Adrenal gland (tissue), 12 donors: ENCODE data around the gene STX16. TPM values are rescaled to one million over a fixed set of nuclear protein-coding genes. Genes with fewer than 3 reads are reported as not detected.
A peak's percentile ranks its signal among the peaks of the same experiment; 100 is the strongest.
"Not testable (repeated sequence)": the region's sequence is repeated elsewhere in the genome, so short reads cannot be mapped to it uniquely, and the experiment has no call there.

Source experiments
- DNase-seq, 7 donors: peaks; one replicate each; pipeline ENCODE4 v3.0.0-alpha.2; 2019 to 2020
- H3K27ac ChIP-seq, 5 donors: fragments of 200-600 bp; sonication (generic) in 4 of 5; 1 replicate in 3 of 5; 2 replicates in 2 of 5; pipeline versions ENCODE4 v1.5.1 to v1.8.0; 2016 to 2020; ENCODE audit warnings: mild to moderate bottlenecking in 1 of 5
- H3K27me3 ChIP-seq: fragments of 200-600 bp; 2 replicates; pipeline ENCODE4 v1.8.0; 2021
- H3K36me3 ChIP-seq, 2 donors: fragments of 200-600 bp; replicated peaks in 1 of 2; 1 replicate in 1 of 2; 2 replicates in 1 of 2; pipeline versions ENCODE4 v1.5.1 to v1.8.0; 2018 to 2022
- H3K4me1 ChIP-seq, 2 donors: fragments of 200-600 bp; replicated peaks in 1 of 2; 1 replicate in 1 of 2; 2 replicates in 1 of 2; pipeline versions ENCODE4 v1.5.1 to v1.8.0; 2018 to 2021
- H3K4me3 ChIP-seq, 4 donors: fragments of 200-600 bp; sonication (generic) in 3 of 4; one replicate each; pipeline ENCODE4 v1.5.1; 2016 to 2018
- H3K9me3 ChIP-seq, 3 donors: fragments of 200-600 bp; sonication (generic) in 1 of 3; replicated peaks in 1 of 3; 1 replicate in 2 of 3; 2 replicates in 1 of 3; pipeline versions ENCODE4 v1.5.1 to v1.8.0; 2016 to 2021
- POLR2A ChIP-seq, 2 donors: fragments of 450-650 bp; IDR thresholded peaks; one replicate each; pipeline ENCODE4 v1.6.1; 2017; ENCODE audit warnings: antibody characterized with exemption in 2 of 2, mild to moderate bottlenecking in 2 of 2, moderate library complexity in 1 of 2
- WGBS, 4 donors: extraction: QIAGEN DNeasy Blood & Tissue Kit in 2 of 4; methylation state at CpG; one replicate each; pipeline versions ENCODE4 v1.1.5 to v1.1.7; 2013 to 2017; 5-methylcytosine and 5-hydroxymethylcytosine counted together
- intact Hi-C, 2 donors: fragments of 100-400 bp; cut with DNase I; formaldehyde crosslinking; loops; one replicate each; pipeline versions ENCODE4 v1.14.1 to v1.15.0; 2022 to 2023
- polyA plus RNA-seq, 3 donors: library from polyadenylated mRNA; stranded (reverse); fragments of 200-250 nt in 2 of 3; fragments of 350-450 nt in 1 of 3; fragmentation: Illumina TruSeq in 1 of 3; extraction: RNeasy Lipid Tissue Mini Kit (QIAGEN cat#74804) in 1 of 3; gene quantifications; one replicate each; pipeline ENCODE4 v1.2.3, GENCODE V29; 2013 to 2014
- total RNA-seq, 9 donors: library from RNA; depleted of rRNA in 4 of 9; stranded (reverse); fragments of >200 nt in 4 of 9; fragments of 120-200 nt in 1 of 9; fragmentation: NEBNext Ultra II Directional in 1 of 9; extraction: Animal tissue kit (Norgen Biotek cat#: 25700) in 1 of 9; gene quantifications; one replicate each; pipeline versions ENCODE4 v1.1.0 to v1.2.4, GENCODE V29; 2013 to 2023
- TF ChIP-seq, protein P1 (sequence below), 6 experiments: fragments of 450-650 bp in 4 of 6; fragments of 200-600 bp in 2 of 6; sonication (generic) in 1 of 6; IDR thresholded peaks; 1 replicate in 5 of 6; 2 replicates in 1 of 6; pipeline versions ENCODE4 v1.5.1 to v1.8.0; 2016 to 2021; ENCODE audit warnings: antibody characterized with exemption in 6 of 6, mild to moderate bottlenecking in 2 of 6, moderate library complexity in 1 of 6
- donor health status: healthy with polysubstance abuse.
- donor health status: Bipolar disorder and iron deficiency.
- donor health status: DM: yes; HTN: yes; CAD: no.
- donor health status: DM: no; HTN: no; CAD: no.
- donor health status: DM: no; HTN: no; CAD: no.
- donor health status: DM: yes; HTN: yes; CAD: no.

STX16 gene
- total and polyA plus RNA-seq, 12 donors, result 29.3 to 134 (median 43.6) TPM

DNA sequence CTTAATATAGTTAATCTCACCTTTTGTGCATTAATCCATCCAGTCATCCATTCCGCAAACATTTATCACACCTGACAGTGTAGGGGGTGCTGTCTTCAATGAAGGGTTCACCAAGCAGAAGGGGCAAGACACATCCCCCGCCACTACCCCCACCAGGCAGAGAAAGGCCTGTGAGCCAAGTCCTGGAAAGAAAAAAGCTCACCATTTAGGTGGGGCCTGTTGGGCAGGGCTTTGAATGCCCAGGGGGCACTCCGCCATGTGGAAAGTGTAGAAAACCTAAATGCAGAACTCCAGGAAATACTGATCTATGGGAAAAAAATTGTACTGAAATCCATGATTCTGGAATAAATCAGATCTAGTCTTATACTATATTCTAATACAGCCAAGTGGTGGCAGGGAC, 4.8 kb upstream of the STX16 start:
- TF ChIP-seq POLR2A (IDR thresholded peaks at IDR 0.05), result no peak
- TF ChIP-seq, protein P1, sequence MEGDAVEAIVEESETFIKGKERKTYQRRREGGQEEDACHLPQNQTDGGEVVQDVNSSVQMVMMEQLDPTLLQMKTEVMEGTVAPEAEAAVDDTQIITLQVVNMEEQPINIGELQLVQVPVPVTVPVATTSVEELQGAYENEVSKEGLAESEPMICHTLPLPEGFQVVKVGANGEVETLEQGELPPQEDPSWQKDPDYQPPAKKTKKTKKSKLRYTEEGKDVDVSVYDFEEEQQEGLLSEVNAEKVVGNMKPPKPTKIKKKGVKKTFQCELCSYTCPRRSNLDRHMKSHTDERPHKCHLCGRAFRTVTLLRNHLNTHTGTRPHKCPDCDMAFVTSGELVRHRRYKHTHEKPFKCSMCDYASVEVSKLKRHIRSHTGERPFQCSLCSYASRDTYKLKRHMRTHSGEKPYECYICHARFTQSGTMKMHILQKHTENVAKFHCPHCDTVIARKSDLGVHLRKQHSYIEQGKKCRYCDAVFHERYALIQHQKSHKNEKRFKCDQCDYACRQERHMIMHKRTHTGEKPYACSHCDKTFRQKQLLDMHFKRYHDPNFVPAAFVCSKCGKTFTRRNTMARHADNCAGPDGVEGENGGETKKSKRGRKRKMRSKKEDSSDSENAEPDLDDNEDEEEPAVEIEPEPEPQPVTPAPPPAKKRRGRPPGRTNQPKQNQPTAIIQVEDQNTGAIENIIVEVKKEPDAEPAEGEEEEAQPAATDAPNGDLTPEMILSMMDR (IDR thresholded peaks at IDR 0.05), result no peak
- H3K4me1 ChIP-seq, result peaks cover 0 to 14% of the 10 kb centered on the region in 2 donors
- intact Hi-C loops, result loop anchor here (5.0 to 10.0 kb wide), 3 partner anchors 46 to 411 kb away; partner anchors contain the start of gene NPEPL1 (in 1 of the 2)

DNA sequence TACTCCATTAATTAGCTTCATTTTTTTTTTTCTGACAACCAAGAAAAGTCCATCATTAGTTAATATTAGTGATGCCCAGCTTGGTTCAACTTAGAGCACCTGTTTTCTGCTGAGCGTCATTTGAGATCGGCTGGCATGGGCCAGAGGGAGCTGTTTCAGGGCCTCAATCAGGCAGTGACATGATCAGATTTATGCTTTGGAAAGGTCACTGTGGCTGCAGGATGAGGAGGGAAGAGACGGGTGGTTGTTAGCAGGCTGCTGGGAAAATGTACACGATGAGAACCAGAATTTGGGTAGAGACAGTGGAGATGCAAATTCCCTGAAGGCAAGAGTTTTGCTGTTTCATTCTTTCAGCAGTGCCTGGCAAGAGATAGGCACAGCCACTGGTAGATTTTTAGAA, 4.4 kb upstream of the STX16 start:
- 70 to 83% (median 76%) methylated on average over 4 of the region's 4 CpGs for WGBS, 4 donors
- Histone ChIP-seq H3K36me3 (no peaks in the 10 kb centered on the region), H3K27ac (peak overlapping the region in 1 of 5 donors; percentile 61), H3K27me3 (no peaks in the 10 kb centered on the region), H3K4me1 (peaks cover 0 to 14% of the 10 kb centered on the region in 2 donors), H3K4me3 (no peak overlapping the region), H3K9me3 (no peaks in the 10 kb centered on the region)
- intact Hi-C loops, result loop anchor here (5.0 to 10.0 kb wide), 3 partner anchors 46 to 412 kb away; partner anchors contain the start of gene NPEPL1 (in 1 of the 2)
- DNase-seq, result peak in 2 of 7 donors; percentile 16 to 52
- TF ChIP-seq, protein P1 (IDR thresholded peaks at IDR 0.05), result no peak

More for the DNA sequence above, 4.8 kb upstream of the STX16 start:
- Histone ChIP-seq H3K36me3 (no peaks in the 10 kb centered on the region), H3K9me3 (no peaks in the 10 kb centered on the region), H3K27me3 (no peaks in the 10 kb centered on the region), H3K27ac (peak overlapping the region in 1 of 5 donors; percentile 61), H3K4me3 (no peak overlapping the region)
- DNase-seq, result peak in 2 of 7 donors; percentile 16 to 49
- 96 to 99% (median 98%) methylated on average over 3 of the region's 3 CpGs for WGBS, 4 donors

DNA sequence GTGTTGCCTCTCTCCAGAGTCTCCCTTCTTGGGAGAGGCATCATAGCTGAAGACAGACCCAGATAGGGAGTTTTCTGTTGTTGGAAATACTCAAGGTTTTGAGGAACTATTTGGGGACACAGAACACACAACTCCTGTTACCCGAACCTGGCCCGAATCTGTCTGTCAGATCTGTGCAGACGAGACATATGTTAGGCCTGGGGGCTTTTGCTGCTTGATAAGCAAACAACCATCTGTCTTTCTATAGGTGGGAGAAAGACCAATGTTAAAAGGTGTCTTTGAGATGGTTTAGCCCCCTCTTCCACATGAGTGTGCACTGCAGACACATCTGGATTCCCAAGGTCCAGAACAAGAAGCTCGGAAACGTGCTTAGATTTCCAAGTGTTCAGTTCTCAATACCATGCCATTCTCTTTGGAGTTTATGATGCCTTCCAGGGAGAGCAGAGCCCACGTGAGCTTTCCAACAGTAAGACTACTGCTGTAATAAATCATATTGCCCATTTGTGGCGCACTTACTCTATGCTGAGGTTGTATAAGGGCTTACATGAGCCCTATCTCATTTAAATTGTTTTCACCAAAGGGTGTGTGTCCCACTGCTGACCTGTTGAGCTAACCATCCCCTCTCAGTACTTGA, 3.8 kb upstream of the STX16 start:
- DNase-seq, result peak in 2 of 7 donors; percentile 20 to 47
- Histone ChIP-seq H3K4me3 (no peak overlapping the region), H3K9me3 (no peaks in the 10 kb centered on the region), H3K27ac (peak overlapping the region in 2 of 5 donors; percentile 50 to 61), H3K36me3 (no peaks in the 10 kb centered on the region), H3K4me1 (peaks cover 0 to 14% of the 10 kb centered on the region in 2 donors), H3K27me3 (no peaks in the 10 kb centered on the region)
- WGBS, 4 donors, result 87 to 95% (median 91%) methylated on average over 7 of the region's 7 CpGs
- intact Hi-C loops, result loop anchor here (5.0 to 10.0 kb wide), 3 partner anchors 45 to 412 kb away; partner anchors contain the start of gene NPEPL1 (in 1 of the 2)
- TF ChIP-seq, protein P1 (IDR thresholded peaks at IDR 0.05), result no peak

DNA sequence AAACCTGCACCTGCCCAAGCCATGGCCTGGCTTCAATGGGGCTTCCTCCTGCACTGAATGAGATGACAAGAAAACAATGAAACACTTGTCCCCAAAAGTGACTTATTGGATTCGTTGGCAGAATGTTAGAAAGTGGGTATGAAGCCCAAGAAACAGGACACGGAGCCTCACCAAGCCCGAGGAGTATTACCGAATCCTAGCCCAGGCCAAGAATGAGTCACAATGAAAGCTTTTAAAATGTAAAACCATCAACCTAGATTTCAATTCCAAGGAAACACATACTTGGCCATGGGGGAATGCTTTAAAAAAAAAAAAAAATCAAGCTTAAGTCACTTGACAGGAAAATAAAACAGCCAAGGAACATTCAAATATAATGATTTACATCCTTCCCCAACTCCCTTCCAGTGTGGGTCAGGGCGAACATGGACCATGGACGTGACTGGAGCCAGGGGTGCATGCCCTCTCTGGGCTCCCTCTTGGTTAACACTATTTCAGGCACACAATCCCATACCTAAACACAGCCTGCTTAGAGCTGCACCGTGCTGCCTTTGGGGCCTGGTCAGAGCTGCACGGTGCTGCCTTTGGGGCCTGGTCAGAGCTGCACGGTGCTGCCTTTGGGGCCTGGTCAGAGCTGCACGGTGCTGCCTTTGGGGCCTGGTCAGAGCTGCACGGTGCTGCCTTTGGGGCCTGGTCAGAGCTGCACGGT, 3.1 kb upstream of the STX16 start:
- no peak for TF ChIP-seq POLR2A (IDR thresholded peaks at IDR 0.05)
- TF ChIP-seq, protein P1 (IDR thresholded peaks at IDR 0.05), result no peak
- Histone ChIP-seq H3K9me3 (no peaks in the 10 kb centered on the region), H3K36me3 (no peaks in the 10 kb centered on the region), H3K27ac (peak overlapping the region in 2 of 5 donors; percentile 50 to 61), H3K4me3 (no peak overlapping the region), H3K27me3 (no peaks in the 10 kb centered on the region), H3K4me1 (peaks cover 4 to 18% of the 10 kb centered on the region in 2 donors)
- 32 to 63% (median 59%) methylated on average over 6 to 10 of the region's 12 CpGs for WGBS, 4 donors
- peak in 3 of 7 donors; percentile 17 to 55 (median 20) for DNase-seq
- intact Hi-C loops, result loop anchor here (5.0 to 10.0 kb wide), 3 partner anchors 44 to 413 kb away; partner anchors contain the start of gene NPEPL1 (in 1 of the 2)

DNA sequence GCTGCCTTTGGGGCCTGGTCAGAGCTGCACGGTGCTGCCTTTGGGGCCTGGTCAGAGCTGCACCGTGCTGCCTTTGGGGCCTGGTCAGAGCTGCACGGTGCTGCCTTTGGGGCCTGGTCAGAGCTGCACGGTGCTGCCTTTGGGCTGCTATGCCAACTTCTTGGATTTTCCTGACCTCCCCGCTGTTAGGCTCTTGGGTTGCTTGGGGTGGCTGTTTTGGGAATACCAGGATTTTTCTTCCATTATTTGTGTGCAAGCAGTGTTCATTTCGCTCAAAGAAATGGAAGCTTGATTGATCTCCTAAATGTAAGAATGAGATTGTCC, 2.6 kb upstream of the STX16 start:
- H3K27ac ChIP-seq, H3K27me3 ChIP-seq, H3K9me3 ChIP-seq, H3K36me3 ChIP-seq, H3K4me3 ChIP-seq: not testable (repeated sequence)
- 79 to 97% (median 88%) methylated on average over 2 to 6 of the region's 6 CpGs for WGBS, 4 donors
- peaks cover 8 to 23% of the 10 kb centered on the region in 2 donors for H3K4me1 ChIP-seq
- DNase-seq, result peak in 2 of 7 donors; percentile 9 to 30
- intact Hi-C loops, result loop anchor here (5.0 to 10.0 kb wide), 3 partner anchors 44 to 414 kb away; partner anchors contain the start of gene NPEPL1 (in 1 of the 2)
